Measurements from ENCODE around the gene RIF1. TPM values are rescaled to one million over a fixed set of nuclear protein-coding genes. Genes with fewer than 3 reads are reported as not detected.

The RIF1 gene
- 33.6 TPM for polyA plus RNA-seq (2013, experiment 1 of 4)
- polyA plus RNA-seq (2013, experiment 2 of 4) = 42.3 TPM
- polyA plus RNA-seq (2013, experiment 3 of 4) = 27.4 TPM
- polyA plus RNA-seq (2013, experiment 4 of 4) = 32.1 TPM

- Histone ChIP-seq H3K27ac (ENCODE audit: insufficient read depth, low read depth, low read length, poor library complexity, severe bottlenecking) (peak within 1 kb of the TSS; percentile 93), H3K4me3 (ENCODE audit: insufficient read depth, low read depth, low read length) (peak within 1 kb of the TSS; percentile 91), H3K36me3 (ENCODE audit: control insufficient read depth, insufficient read depth, low read length) (peaks cover 5% of the 10 kb centered on the region), H3K4me1 (ENCODE audit: control insufficient read depth, insufficient read depth, low read length) (no peaks in the 10 kb centered on the region), H3K27me3 (ENCODE audit: control insufficient read depth, insufficient read depth, low read length, poor library complexity, severe bottlenecking) (no peaks in the 10 kb centered on the region), H3K9me3 (ENCODE audit: control insufficient read depth, low read length) (no peaks in the 10 kb centered on the region)
- 0 to 1% methylated on average over 65 of the region's 65 CpGs for WGBS, 2 experiments
Observed at GRCh38 chr2:151409601-151410484, at the start of gene RIF1. Gene RIF1 (plus strand): TSS chr2:151409902. CDS start chr2:151410424, 522 bp downstream.

GRCh38 chr2:151361674-151362370, 47.9 kb upstream of the RIF1 start:
- Histone ChIP-seq H3K27me3 (ENCODE audit: control insufficient read depth, insufficient read depth, low read length, poor library complexity, severe bottlenecking) (no peaks in the 10 kb centered on the region), H3K36me3 (ENCODE audit: control insufficient read depth, insufficient read depth, low read length) (no peaks in the 10 kb centered on the region), H3K4me3 (ENCODE audit: insufficient read depth, low read depth, low read length) (no peak overlapping the region), H3K9me3 (ENCODE audit: control insufficient read depth, low read length) (no peaks in the 10 kb centered on the region), H3K27ac (ENCODE audit: insufficient read depth, low read depth, low read length, poor library complexity, severe bottlenecking) (no peak overlapping the region), H3K4me1 (ENCODE audit: control insufficient read depth, insufficient read depth, low read length) (peaks cover 3% of the 10 kb centered on the region)
- 88 to 94% methylated on average over 3 of the region's 3 CpGs for WGBS, 2 experiments

- WGBS, 2 experiments = 88 to 91% methylated on average over 8 of the region's 8 CpGs
- H3K4me1 ChIP-seq (ENCODE audit: control insufficient read depth, insufficient read depth, low read length) = no peaks in the 10 kb centered on the region
- no peaks in the 10 kb centered on the region for H3K9me3 ChIP-seq (ENCODE audit: control insufficient read depth, low read length)
Observed at GRCh38 chr2:151363709-151364108, 46.0 kb upstream of the RIF1 start.

GRCh38 chr2:151367571-151367970, 42.1 kb upstream of the RIF1 start:
- H3K4me3 ChIP-seq (ENCODE audit: insufficient read depth, low read depth, low read length) = no peak overlapping the region
- H3K27me3 ChIP-seq (ENCODE audit: control insufficient read depth, insufficient read depth, low read length, poor library complexity, severe bottlenecking) = no peaks in the 10 kb centered on the region
- H3K4me1 ChIP-seq (ENCODE audit: control insufficient read depth, insufficient read depth, low read length) = no peaks in the 10 kb centered on the region
- no peak overlapping the region for H3K27ac ChIP-seq (ENCODE audit: insufficient read depth, low read depth, low read length, poor library complexity, severe bottlenecking)
- H3K36me3 ChIP-seq (ENCODE audit: control insufficient read depth, insufficient read depth, low read length) = no peaks in the 10 kb centered on the region
- WGBS, 2 experiments = 88 to 92% methylated on average over 1 to 2 of the region's 2 CpGs
- H3K9me3 ChIP-seq (ENCODE audit: control insufficient read depth, low read length) = no peaks in the 10 kb centered on the region

More at GRCh38 chr2:151363709-151364108, 46.0 kb upstream of the RIF1 start:
- Histone ChIP-seq H3K27me3 (ENCODE audit: control insufficient read depth, insufficient read depth, low read length, poor library complexity, severe bottlenecking) (no peaks in the 10 kb centered on the region), H3K36me3 (ENCODE audit: control insufficient read depth, insufficient read depth, low read length) (no peaks in the 10 kb centered on the region), H3K27ac (ENCODE audit: insufficient read depth, low read depth, low read length, poor library complexity, severe bottlenecking) (no peak overlapping the region), H3K4me3 (ENCODE audit: insufficient read depth, low read depth, low read length) (no peak overlapping the region)

GRCh38 chr2:151374436-151374835, 35.3 kb upstream of the RIF1 start:
- no peak overlapping the region for H3K4me3 ChIP-seq (ENCODE audit: insufficient read depth, low read depth, low read length)
- H3K36me3 ChIP-seq (ENCODE audit: control insufficient read depth, insufficient read depth, low read length) = no peaks in the 10 kb centered on the region
- WGBS, 2 experiments = 95 to 97% methylated on average over 2 of the region's 3 CpGs
- H3K9me3 ChIP-seq (ENCODE audit: control insufficient read depth, low read length) = no peaks in the 10 kb centered on the region
- no peak overlapping the region for H3K27ac ChIP-seq (ENCODE audit: insufficient read depth, low read depth, low read length, poor library complexity, severe bottlenecking)
- no peaks in the 10 kb centered on the region for H3K4me1 ChIP-seq (ENCODE audit: control insufficient read depth, insufficient read depth, low read length)
- no peaks in the 10 kb centered on the region for H3K27me3 ChIP-seq (ENCODE audit: control insufficient read depth, insufficient read depth, low read length, poor library complexity, severe bottlenecking)

GRCh38 chr2:151379169-151379568, 30.5 kb upstream of the RIF1 start:
- H3K27ac ChIP-seq (ENCODE audit: insufficient read depth, low read depth, low read length, poor library complexity, severe bottlenecking) = no peak overlapping the region
- H3K4me1 ChIP-seq (ENCODE audit: control insufficient read depth, insufficient read depth, low read length) = no peaks in the 10 kb centered on the region
- no peaks in the 10 kb centered on the region for H3K27me3 ChIP-seq (ENCODE audit: control insufficient read depth, insufficient read depth, low read length, poor library complexity, severe bottlenecking)
- no peak overlapping the region for H3K4me3 ChIP-seq (ENCODE audit: insufficient read depth, low read depth, low read length)
- 97 to 99% methylated on average over 4 of the region's 4 CpGs for WGBS, 2 experiments
- H3K36me3 ChIP-seq (ENCODE audit: control insufficient read depth, insufficient read depth, low read length) = no peaks in the 10 kb centered on the region
- H3K9me3 ChIP-seq (ENCODE audit: control insufficient read depth, low read length) = no peaks in the 10 kb centered on the region

GRCh38 chr2:151380580-151381235, 29.0 kb upstream of the RIF1 start:
- Histone ChIP-seq H3K36me3 (ENCODE audit: control insufficient read depth, insufficient read depth, low read length) (no peaks in the 10 kb centered on the region), H3K9me3 (ENCODE audit: control insufficient read depth, low read length) (no peaks in the 10 kb centered on the region), H3K4me1 (ENCODE audit: control insufficient read depth, insufficient read depth, low read length) (no peaks in the 10 kb centered on the region), H3K27me3 (ENCODE audit: control insufficient read depth, insufficient read depth, low read length, poor library complexity, severe bottlenecking) (no peaks in the 10 kb centered on the region), H3K27ac (ENCODE audit: insufficient read depth, low read depth, low read length, poor library complexity, severe bottlenecking) (no peak overlapping the region), H3K4me3 (ENCODE audit: insufficient read depth, low read depth, low read length) (no peak overlapping the region)
- 92 to 93% methylated on average over 6 of the region's 6 CpGs for WGBS, 2 experiments

GRCh38 chr2:151381266-151381665, 28.4 kb upstream of the RIF1 start:
- no peak overlapping the region for H3K4me3 ChIP-seq (ENCODE audit: insufficient read depth, low read depth, low read length)

GRCh38 chr2:151388011-151388410, 21.7 kb upstream of the RIF1 start:
- H3K36me3 ChIP-seq (ENCODE audit: control insufficient read depth, insufficient read depth, low read length) = no peaks in the 10 kb centered on the region
- WGBS, 2 experiments = 97% methylated on average over 2 to 4 of the region's 4 CpGs
- no peak overlapping the region for H3K27ac ChIP-seq (ENCODE audit: insufficient read depth, low read depth, low read length, poor library complexity, severe bottlenecking)
- H3K9me3 ChIP-seq (ENCODE audit: control insufficient read depth, low read length) = no peaks in the 10 kb centered on the region
- no peaks in the 10 kb centered on the region for H3K4me1 ChIP-seq (ENCODE audit: control insufficient read depth, insufficient read depth, low read length)
- H3K27me3 ChIP-seq (ENCODE audit: control insufficient read depth, insufficient read depth, low read length, poor library complexity, severe bottlenecking) = no peaks in the 10 kb centered on the region
- no peak overlapping the region for H3K4me3 ChIP-seq (ENCODE audit: insufficient read depth, low read depth, low read length)

More at GRCh38 chr2:151381266-151381665, 28.4 kb upstream of the RIF1 start:
- H3K9me3 ChIP-seq (ENCODE audit: control insufficient read depth, low read length) = no peaks in the 10 kb centered on the region
- no peak overlapping the region for H3K27ac ChIP-seq (ENCODE audit: insufficient read depth, low read depth, low read length, poor library complexity, severe bottlenecking)
- H3K27me3 ChIP-seq (ENCODE audit: control insufficient read depth, insufficient read depth, low read length, poor library complexity, severe bottlenecking) = no peaks in the 10 kb centered on the region
- H3K4me1 ChIP-seq (ENCODE audit: control insufficient read depth, insufficient read depth, low read length) = no peaks in the 10 kb centered on the region
- WGBS, 2 experiments = 90 to 94% methylated on average over 2 of the region's 2 CpGs
- H3K36me3 ChIP-seq (ENCODE audit: control insufficient read depth, insufficient read depth, low read length) = no peaks in the 10 kb centered on the region

GRCh38 chr2:151391436-151391835, 18.3 kb upstream of the RIF1 start:
- Histone ChIP-seq H3K9me3 (ENCODE audit: control insufficient read depth, low read length) (no peaks in the 10 kb centered on the region), H3K4me3 (ENCODE audit: insufficient read depth, low read depth, low read length) (no peak overlapping the region), H3K27me3 (ENCODE audit: control insufficient read depth, insufficient read depth, low read length, poor library complexity, severe bottlenecking) (no peaks in the 10 kb centered on the region), H3K27ac (ENCODE audit: insufficient read depth, low read depth, low read length, poor library complexity, severe bottlenecking) (no peak overlapping the region), H3K4me1 (ENCODE audit: control insufficient read depth, insufficient read depth, low read length) (no peaks in the 10 kb centered on the region), H3K36me3 (ENCODE audit: control insufficient read depth, insufficient read depth, low read length) (no peaks in the 10 kb centered on the region)
- 87 to 97% methylated on average over 2 of the region's 2 CpGs for WGBS, 2 experiments

Data from ectodermal cell (in vitro differentiated cells).